Ectodermal cell (in vitro differentiated cells): Measurements from ENCODE around the gene CSH1.
"Not testable (repeated sequence)": the region's sequence is repeated elsewhere in the genome, so short reads cannot be mapped to it uniquely, and the experiment has no call there.

Experiments used
- H3K27ac ChIP-seq: 2 replicates; pipeline ENCODE4 v1.7.0; 2013; ENCODE audit warnings: mild to moderate bottlenecking, low read depth, low read length; ENCODE audit not compliant: insufficient read depth, poor library complexity, severe bottlenecking
- H3K27me3 ChIP-seq: 2 replicates; pipeline ENCODE4 v1.7.0; 2013; ENCODE audit warnings: mild to moderate bottlenecking, low read length; ENCODE audit not compliant: insufficient read depth, control insufficient read depth, poor library complexity, severe bottlenecking
- H3K36me3 ChIP-seq: one replicate; pipeline ENCODE4 v1.7.0; 2013; ENCODE audit warnings: low read length; ENCODE audit not compliant: control insufficient read depth, insufficient read depth
- H3K4me1 ChIP-seq: one replicate; pipeline ENCODE4 v1.7.0; 2013; ENCODE audit warnings: low read length; ENCODE audit not compliant: control insufficient read depth, insufficient read depth
- H3K4me3 ChIP-seq: 2 replicates; pipeline ENCODE4 v1.7.0; 2013; ENCODE audit warnings: low read depth, low read length, control low read depth; ENCODE audit not compliant: insufficient read depth
- H3K9me3 ChIP-seq: 2 replicates; pipeline ENCODE4 v1.7.0; 2013; ENCODE audit warnings: mild to moderate bottlenecking, low read length, moderate library complexity; ENCODE audit not compliant: control insufficient read depth
- WGBS, 2 experiments: methylation state at CpG; one replicate each; pipeline ENCODE4 v1.1.7; 2013; ENCODE audit warnings: missing lambda C conversion rate in 2 of 2; 5-methylcytosine and 5-hydroxymethylcytosine counted together

Gene CSH1

GRCh38 chr17:63907161-63907778 lies 10.9 kb upstream of the CSH1 start:
- H3K4me1 ChIP-seq, H3K9me3 ChIP-seq, H3K27me3 ChIP-seq, H3K4me3 ChIP-seq, H3K27ac ChIP-seq, H3K36me3 ChIP-seq: not testable (repeated sequence)
- WGBS, 2 experiments = 77 to 90% methylated on average over 6 to 9 of the region's 12 CpGs

GRCh38 chr17:63904796-63905195 lies 8.4 kb upstream of the CSH1 start:
- not testable (repeated sequence) for H3K4me1 ChIP-seq, H3K27me3 ChIP-seq, H3K9me3 ChIP-seq, H3K36me3 ChIP-seq, H3K27ac ChIP-seq, H3K4me3 ChIP-seq
- WGBS, 2 experiments = 88 to 90% methylated on average over 8 of the region's 8 CpGs

GRCh38 chr17:63903787-63904201 lies 7.4 kb upstream of the CSH1 start:
- H3K4me3 ChIP-seq, H3K9me3 ChIP-seq, H3K36me3 ChIP-seq, H3K27me3 ChIP-seq, H3K4me1 ChIP-seq, H3K27ac ChIP-seq: not testable (repeated sequence)
- WGBS, 2 experiments = 54 to 56% methylated on average over 5 of the region's 5 CpGs

- not testable (repeated sequence) for H3K9me3 ChIP-seq, H3K4me1 ChIP-seq, H3K27me3 ChIP-seq, H3K36me3 ChIP-seq, H3K27ac ChIP-seq, H3K4me3 ChIP-seq
- 92% methylated on average over 2 of the region's 2 CpGs for WGBS, 2 experiments
These were observed 5.6 kb upstream of the CSH1 start for GRCh38 chr17:63901971-63902370.

GRCh38 chr17:63898899-63899798 lies 2.8 kb upstream of the CSH1 start:
- not testable (repeated sequence) for H3K27ac ChIP-seq, H3K9me3 ChIP-seq, H3K4me1 ChIP-seq, H3K36me3 ChIP-seq, H3K4me3 ChIP-seq, H3K27me3 ChIP-seq
- 91 to 94% methylated on average over 6 of the region's 6 CpGs for WGBS, 2 experiments

- H3K36me3 ChIP-seq = not testable (repeated sequence)
- 88 to 98% methylated on average over 3 to 8 of the region's 10 CpGs for WGBS, 2 experiments
These were observed 1.6 kb downstream of the CSH1 start for GRCh38 chr17:63894821-63895220.

GRCh38 chr17:63894021-63894420 lies 2.4 kb downstream of the CSH1 start:
- H3K27me3 ChIP-seq, H3K4me3 ChIP-seq, H3K9me3 ChIP-seq, H3K4me1 ChIP-seq, H3K27ac ChIP-seq, H3K36me3 ChIP-seq: not testable (repeated sequence)
- WGBS, 2 experiments = 78 to 79% methylated on average over 3 of the region's 3 CpGs

More at GRCh38 chr17:63894821-63895220, 1.6 kb downstream of the CSH1 start:
- not testable (repeated sequence) for H3K4me1 ChIP-seq, H3K4me3 ChIP-seq, H3K27ac ChIP-seq, H3K9me3 ChIP-seq, H3K27me3 ChIP-seq

- not testable (repeated sequence) for H3K4me3 ChIP-seq, H3K36me3 ChIP-seq
- WGBS, 2 experiments = 80 to 87% methylated on average over 7 of the region's 11 CpGs
These were observed 3.9 kb downstream of the CSH1 start for GRCh38 chr17:63892316-63893037.

GRCh38 chr17:63889026-63889848 lies 7.1 kb downstream of the CSH1 start:
- 58 to 68% methylated on average over 13 of the region's 13 CpGs for WGBS, 2 experiments
- H3K9me3 ChIP-seq, H3K4me1 ChIP-seq, H3K27me3 ChIP-seq, H3K27ac ChIP-seq, H3K36me3 ChIP-seq, H3K4me3 ChIP-seq: not testable (repeated sequence)

More at GRCh38 chr17:63892316-63893037, 3.9 kb downstream of the CSH1 start:
- H3K27ac ChIP-seq, H3K9me3 ChIP-seq, H3K4me1 ChIP-seq, H3K27me3 ChIP-seq: not testable (repeated sequence)

- not testable (repeated sequence) for H3K27ac ChIP-seq
- 88 to 94% methylated on average over 9 to 11 of the region's 11 CpGs for WGBS, 2 experiments
These were observed 11.3 kb downstream of the CSH1 start for GRCh38 chr17:63885119-63885518.

More at GRCh38 chr17:63885119-63885518, 11.3 kb downstream of the CSH1 start:
- not testable (repeated sequence) for H3K27me3 ChIP-seq, H3K36me3 ChIP-seq, H3K4me3 ChIP-seq, H3K9me3 ChIP-seq, H3K4me1 ChIP-seq
